DOHH2 (cell line): ENCODE data around the gene COPA.

ENCODE experiments used
- H3F3A ChIP-seq: fragments of 200-600 bp; sonication (generic), shearing (Covaris generic); 2 replicates; pipeline ENCODE4 v1.6.0; 2016; ENCODE audit warnings: antibody characterized with exemption, mild to moderate bottlenecking; ENCODE audit not compliant: control insufficient read depth, insufficient read depth
- H3K27ac ChIP-seq: fragments of 200-600 bp; sonication (generic); 2 replicates; pipeline ENCODE4 v1.5.1; 2014; ENCODE audit warnings: low read depth, mild to moderate bottlenecking, low read length, moderate library complexity
- H3K27me3 ChIP-seq: fragments of 200-600 bp; sonication (generic); 2 replicates; pipeline ENCODE4 v1.6.1; 2014; ENCODE audit warnings: mild to moderate bottlenecking, low read length, mixed read lengths; ENCODE audit not compliant: control insufficient read depth
- H3K36me3 ChIP-seq: fragments of 200-600 bp; sonication (generic); 2 replicates; pipeline ENCODE4 v1.6.1; 2014; ENCODE audit warnings: mild to moderate bottlenecking, low read length, moderate library complexity, mixed read lengths; ENCODE audit not compliant: control insufficient read depth
- H3K4me1 ChIP-seq: fragments of 200-600 bp; sonication (generic); 2 replicates; pipeline ENCODE4 v1.6.1; 2014; ENCODE audit warnings: mild to moderate bottlenecking, low read length, mixed read lengths; ENCODE audit not compliant: control insufficient read depth
- H3K4me2 ChIP-seq: fragments of 200-600 bp; sonication (generic); 2 replicates; pipeline ENCODE4 v1.6.0; 2014; ENCODE audit warnings: mild to moderate bottlenecking, low read length, moderate library complexity
- H3K4me3 ChIP-seq: fragments of 200-600 bp; sonication (generic); 2 replicates; pipeline ENCODE4 v1.5.1; 2014; ENCODE audit warnings: mild to moderate bottlenecking, low read length, mixed read lengths
- H3K79me2 ChIP-seq: fragments of 200-600 bp; sonication (generic); 2 replicates; pipeline ENCODE4 v1.6.1; 2014; ENCODE audit warnings: mild to moderate bottlenecking, low read length, mixed read lengths; ENCODE audit not compliant: control insufficient read depth
- H3K9me2 ChIP-seq: fragments of 200-600 bp; sonication (generic); replicated peaks from 2 replicates; pipeline ENCODE4 v1.6.1; 2014; ENCODE audit warnings: mild to moderate bottlenecking, low read length, mixed read lengths; ENCODE audit not compliant: control insufficient read depth
- H3K9me3 ChIP-seq: fragments of 200-600 bp; sonication (generic); 2 replicates; pipeline ENCODE4 v1.6.1; 2014; ENCODE audit warnings: antibody characterized with exemption, low read length, mixed read lengths; ENCODE audit not compliant: control insufficient read depth, insufficient read depth
- H4K20me1 ChIP-seq: fragments of 200-600 bp; sonication (generic); 2 replicates; pipeline ENCODE4 v1.6.0; 2014; ENCODE audit warnings: low read depth, mild to moderate bottlenecking, antibody characterized with exemption, low read length, moderate library complexity; ENCODE audit not compliant: control insufficient read depth, insufficient read depth
- CTCF ChIP-seq: fragments of 200-600 bp; sonication (generic); IDR thresholded peaks from one replicate; pipeline ENCODE4 v1.5.1; 2014; ENCODE audit warnings: antibody characterized with exemption, mild to moderate bottlenecking, low read depth, low read length; ENCODE audit not compliant: poor library complexity, severe bottlenecking
- EZH2phosphoT487 ChIP-seq: fragments of 200-600 bp; sonication (generic); IDR thresholded peaks from 2 replicates; pipeline ENCODE4 v1.6.1; 2017; ENCODE audit warnings: borderline replicate concordance, mild to moderate bottlenecking, antibody characterized with exemption, low read length, moderate library complexity, mixed read lengths

The COPA gene

GRCh38 chr1:160376525-160377131 is 33.6 kb upstream of the COPA start:
- no peak overlapping the region for H3K27ac ChIP-seq

GRCh38 chr1:160375788-160376524 is 32.9 kb upstream of the COPA start:
- Histone ChIP-seq H4K20me1 (no peaks in the 10 kb centered on the region), H3K27me3 (peaks cover 10% of the 10 kb centered on the region), H3K9me2 (no peaks in the 10 kb centered on the region), H3K4me2 (peak overlapping the region; percentile 56), H3K4me3 (peak overlapping the region; percentile 24), H3K9me3 (no peaks in the 10 kb centered on the region), H3K36me3 (no peaks in the 10 kb centered on the region), H3K4me1 (peaks cover 16% of the 10 kb centered on the region), H3K79me2 (no peaks in the 10 kb centered on the region), H3F3A (no peaks in the 10 kb centered on the region), H3K27ac (0 out of 2 replicates have a peak overlapping the region, but pooled peaks have one; percentile 0)
- no peak for TF ChIP-seq EZH2phosphoT487
- no peak for TF ChIP-seq CTCF

More at GRCh38 chr1:160376525-160377131, 33.6 kb upstream of the COPA start:
- H3K4me2 ChIP-seq, result peak overlapping the region; percentile 56
- peak overlapping the region; percentile 24 for H3K4me3 ChIP-seq
- H3K27me3 ChIP-seq, result peaks cover 10% of the 10 kb centered on the region
- H3K36me3 ChIP-seq, result no peaks in the 10 kb centered on the region
- TF ChIP-seq CTCF, result peak; percentile 94
- no peak for TF ChIP-seq EZH2phosphoT487
- no peaks in the 10 kb centered on the region for H3F3A ChIP-seq
- H3K79me2 ChIP-seq, result no peaks in the 10 kb centered on the region
- H4K20me1 ChIP-seq, result no peaks in the 10 kb centered on the region
- H3K4me1 ChIP-seq, result peaks cover 16% of the 10 kb centered on the region
- H3K9me2 ChIP-seq, result no peaks in the 10 kb centered on the region
- no peaks in the 10 kb centered on the region for H3K9me3 ChIP-seq

DNA sequence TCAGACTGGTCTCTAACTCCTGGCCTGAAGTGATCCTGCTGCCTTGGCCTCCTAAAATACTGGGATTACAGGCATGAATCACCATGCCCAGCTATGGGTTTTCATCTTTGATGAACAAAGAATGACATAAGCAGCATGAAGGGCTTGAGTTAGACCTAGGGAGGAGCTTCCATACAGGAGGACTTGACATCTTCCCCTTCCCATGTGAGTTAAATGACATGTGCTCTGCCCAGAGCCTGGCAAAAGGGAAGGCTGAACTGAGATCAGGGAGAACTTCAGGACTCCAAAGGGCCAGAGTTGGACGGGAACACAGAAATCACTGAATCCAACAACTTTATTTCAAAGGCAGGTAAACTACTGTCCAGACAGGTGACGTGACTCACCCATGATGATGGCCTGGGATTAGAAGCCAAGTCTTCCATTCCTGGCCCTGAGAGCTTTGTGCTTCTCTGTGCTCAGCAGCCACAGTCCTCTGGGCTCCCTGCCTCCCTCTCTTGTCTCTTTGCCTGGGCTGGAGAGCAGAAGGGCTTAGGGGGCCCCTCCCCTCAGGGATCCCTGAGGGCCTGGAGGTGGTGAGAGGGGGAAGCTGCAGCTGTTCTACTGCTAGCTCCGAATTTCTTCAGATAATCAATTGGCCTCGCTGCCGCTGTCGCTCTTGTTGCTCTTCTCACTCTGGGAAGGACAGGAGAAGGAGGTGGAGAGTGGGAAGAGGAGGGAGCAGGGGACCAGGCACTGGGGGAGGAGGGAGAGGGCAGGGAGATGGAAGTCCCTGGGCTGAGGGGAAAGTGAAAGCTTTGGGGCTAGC is 31.5 kb upstream of the COPA start:
- H3K27me3 ChIP-seq, result peaks cover 7% of the 10 kb centered on the region
- H3K79me2 ChIP-seq, result no peaks in the 10 kb centered on the region
- no peaks in the 10 kb centered on the region for H3F3A ChIP-seq
- H4K20me1 ChIP-seq, result no peaks in the 10 kb centered on the region
- no peak overlapping the region for H3K4me3 ChIP-seq
- TF ChIP-seq CTCF, result no peak
- no peak for TF ChIP-seq EZH2phosphoT487
- H3K36me3 ChIP-seq, result no peaks in the 10 kb centered on the region
- no peaks in the 10 kb centered on the region for H3K9me2 ChIP-seq
- H3K4me1 ChIP-seq, result peaks cover 16% of the 10 kb centered on the region
- H3K9me3 ChIP-seq, result no peaks in the 10 kb centered on the region
- H3K4me2 ChIP-seq, result no peak overlapping the region
- H3K27ac ChIP-seq, result no peak overlapping the region
